ENCODE results near the gene ANKRD11. TPM values are rescaled to one million over a fixed set of nuclear protein-coding genes. Genes with fewer than 3 reads are reported as not detected.

Gene ANKRD11
- total RNA-seq, 1 donor from 2014 or later: 63.8 TPM

GRCh38 chr16:89237733-89238132 lies 252.6 kb downstream of the ANKRD11 start:
- H3K4me3 ChIP-seq: no peak overlapping the region
- H3K27ac ChIP-seq (replicated peaks): no peak overlapping the region
- intact Hi-C loops (cut with micrococcal nuclease): no loop called here
- DNase-seq: no peak
- H3K4me1 ChIP-seq: peaks cover 18% of the 10 kb centered on the region
- no peak for TF ChIP-seq CTCF (IDR thresholded peaks at IDR 0.05; ENCODE audit: borderline replicate concordance)
- no peaks in the 10 kb centered on the region for H3K27me3 ChIP-seq (ENCODE audit: low read depth)
- H3K9me3 ChIP-seq (replicated peaks): no peaks in the 10 kb centered on the region
- peaks cover 9% of the 10 kb centered on the region for H3K36me3 ChIP-seq

GRCh38 chr16:89233678-89234490 lies 256.5 kb downstream of the ANKRD11 start:
- intact Hi-C loops (cut with micrococcal nuclease): no loop called here
- no peak overlapping the region for H3K4me3 ChIP-seq
- peaks cover 41% of the 10 kb centered on the region for H3K36me3 ChIP-seq
- no peaks in the 10 kb centered on the region for H3K27me3 ChIP-seq (ENCODE audit: low read depth)
- no peak overlapping the region for H3K27ac ChIP-seq (replicated peaks)
- H3K9me3 ChIP-seq (replicated peaks): peaks cover 8% of the 10 kb centered on the region
- H3K4me1 ChIP-seq: peaks cover 14% of the 10 kb centered on the region
- no peak for TF ChIP-seq CTCF (IDR thresholded peaks at IDR 0.05; ENCODE audit: borderline replicate concordance)
- no peak for DNase-seq

GRCh38 chr16:89232107-89232506 lies 258.3 kb downstream of the ANKRD11 start:
- no peak overlapping the region for H3K27ac ChIP-seq (replicated peaks)
- H3K4me1 ChIP-seq: peaks cover 14% of the 10 kb centered on the region
- peaks cover 25% of the 10 kb centered on the region for H3K9me3 ChIP-seq (replicated peaks)
- no peak for TF ChIP-seq CTCF (IDR thresholded peaks at IDR 0.05; ENCODE audit: borderline replicate concordance)
- H3K36me3 ChIP-seq: peaks cover 58% of the 10 kb centered on the region
- DNase-seq: no peak
- H3K4me3 ChIP-seq: no peak overlapping the region
- intact Hi-C loops (cut with micrococcal nuclease): no loop called here
- no peaks in the 10 kb centered on the region for H3K27me3 ChIP-seq (ENCODE audit: low read depth)

- Histone ChIP-seq H3K9me3 (replicated peaks) (peaks cover 30% of the 10 kb centered on the region), H3K36me3 (peaks cover 77% of the 10 kb centered on the region), H3K4me3 (no peak overlapping the region), H3K27me3 (ENCODE audit: low read depth) (no peaks in the 10 kb centered on the region), H3K27ac (replicated peaks) (no peak overlapping the region), H3K4me1 (peaks cover 14% of the 10 kb centered on the region)
- TF ChIP-seq CTCF (IDR thresholded peaks at IDR 0.05; ENCODE audit: borderline replicate concordance): no peak
- intact Hi-C loops (cut with micrococcal nuclease): no loop called here
- no peak for DNase-seq
Measured at GRCh38 chr16:89230255-89230654, 260.1 kb downstream of the ANKRD11 start.

- H3K4me3 ChIP-seq: no peak overlapping the region
- H3K9me3 ChIP-seq (replicated peaks): peaks cover 26% of the 10 kb centered on the region
- H3K27me3 ChIP-seq (ENCODE audit: low read depth): no peaks in the 10 kb centered on the region
- H3K27ac ChIP-seq (replicated peaks): no peak overlapping the region
- peaks cover 87% of the 10 kb centered on the region for H3K36me3 ChIP-seq
- no peaks in the 10 kb centered on the region for H3K4me1 ChIP-seq
- no peak for DNase-seq
- intact Hi-C loops (cut with micrococcal nuclease): no loop called here
- no peak for TF ChIP-seq CTCF (IDR thresholded peaks at IDR 0.05; ENCODE audit: borderline replicate concordance)
Measured at GRCh38 chr16:89224665-89225064, 265.7 kb downstream of the ANKRD11 start.
